Measurements from ENCODE around the gene PRKCQ.

- TF ChIP-seq CTCF (IDR thresholded peaks at IDR 0.05) (no peak), POLR2A (IDR thresholded peaks at IDR 0.05) (no peak)
Measured at GRCh38 chr10:6537770-6538169, 42.3 kb downstream of the PRKCQ start.

Data from body of pancreas (tissue), 4 donors.